ENCODE results near the gene PRDM2. TPM values are rescaled to one million over a fixed set of nuclear protein-coding genes. Genes with fewer than 3 reads are reported as not detected.

Gene PRDM2
- total RNA-seq, 2 experiments from 2014 or later: 136 to 140 TPM

DNA sequence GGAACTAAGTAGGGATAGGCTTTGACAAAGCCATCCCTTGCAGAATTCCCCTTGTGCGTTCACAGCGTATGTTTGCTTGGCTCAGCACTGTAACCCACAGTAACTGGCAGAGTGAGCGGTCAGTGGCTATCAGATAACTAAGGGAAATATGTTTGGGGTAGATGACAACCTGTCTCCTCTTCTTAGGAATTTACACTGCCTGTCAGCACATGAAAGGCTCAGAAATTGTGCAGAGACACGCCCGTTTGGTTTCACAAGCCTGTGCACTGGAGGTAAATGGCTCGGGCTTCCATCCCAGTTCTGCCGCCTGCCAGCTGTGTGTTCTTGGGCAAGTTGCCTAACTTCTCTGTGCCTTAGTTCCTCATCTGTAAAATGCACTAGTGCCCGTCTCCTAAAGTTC, 101.2 kb downstream of the PRDM2 start:
- Mint-ChIP-seq H3K36me3 (ENCODE audit: low read depth) (peaks cover 24% of the 10 kb centered on the region), H3K4me1 (ENCODE audit: low read depth) (peaks cover 37% of the 10 kb centered on the region), H3K9me3 (no peaks in the 10 kb centered on the region), H3K27me3 (no peaks in the 10 kb centered on the region), H3K27ac (no peak overlapping the region), H3K4me3 (no peak overlapping the region)
- Histone ChIP-seq H3K9me3 (ENCODE audit: control insufficient read depth in 1 of 2, insufficient read depth in 1 of 2, low read length in 2 of 2) (no peaks in the 10 kb centered on the region), H3K27ac (ENCODE audit: low read depth in 1 of 2, low read length in 2 of 2) (no peak overlapping the region), H3K36me3 (ENCODE audit: insufficient read depth, low read length) (peaks cover 8% of the 10 kb centered on the region), H3K4me1 (ENCODE audit: insufficient read depth, low read length) (peaks cover 4% of the 10 kb centered on the region), H3K27me3 (ENCODE audit: control insufficient read depth in 1 of 2, insufficient read depth in 2 of 2, low read length in 2 of 2) (no peaks in the 10 kb centered on the region), H3K4me3 (ENCODE audit: low read length) (no peak overlapping the region)
- ChIA-PET POLR2A (no interaction called here), CTCF (no interaction called here)
- no peak for TF ChIP-seq CTCF (IDR thresholded peaks at IDR 0.05)
- intact Hi-C loops (cut with DNase I, micrococcal nuclease): no loop called here
- no peak for DNase-seq
- ATAC-seq (ENCODE audit: poor library complexity): no peak

DNA sequence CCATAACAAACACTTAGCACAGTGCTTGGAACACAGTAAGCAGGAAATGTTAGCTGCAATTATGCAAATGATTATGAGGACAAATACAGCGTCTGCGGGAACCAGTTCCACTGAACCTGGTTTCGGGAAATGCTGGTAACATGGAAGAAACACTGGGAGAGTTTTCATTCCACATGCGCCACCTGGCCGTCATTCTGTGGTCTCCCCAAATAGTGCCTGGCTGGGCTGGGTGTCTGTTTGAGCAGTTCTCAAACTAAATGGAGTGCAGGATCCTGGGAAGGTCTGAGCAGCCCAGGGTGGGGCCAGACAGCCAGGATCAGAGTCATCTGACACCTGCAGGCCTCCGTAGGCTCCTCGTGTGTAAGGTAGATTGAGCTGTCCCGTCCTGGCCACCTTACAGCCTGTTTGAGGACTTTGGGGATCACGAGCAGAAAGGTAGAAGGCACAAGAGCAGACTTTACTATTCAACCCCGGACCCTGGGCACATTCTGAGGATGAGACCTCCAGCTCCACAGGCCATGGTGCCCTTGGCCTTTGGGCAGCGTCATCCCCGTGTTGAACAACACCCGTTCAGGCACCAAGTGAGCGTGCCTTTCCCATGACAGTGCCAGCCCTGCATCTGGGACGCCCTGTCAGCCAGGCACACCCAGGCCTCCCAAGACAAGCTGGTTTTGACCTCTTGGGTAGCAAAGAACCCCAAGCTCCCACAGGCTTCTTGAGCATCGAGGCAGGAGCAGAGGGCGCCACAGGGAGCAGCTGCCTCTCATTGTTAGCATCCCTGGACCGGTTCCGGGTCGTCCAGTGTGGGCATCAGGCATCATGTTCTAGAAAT, 101.9 kb downstream of the PRDM2 start:
- no peaks in the 10 kb centered on the region for H3K27me3 Mint-ChIP-seq
- Histone ChIP-seq H3K36me3 (ENCODE audit: insufficient read depth, low read length) (peaks cover 5% of the 10 kb centered on the region), H3K4me1 (ENCODE audit: insufficient read depth, low read length) (peaks cover 3% of the 10 kb centered on the region), H3K27ac (ENCODE audit: low read depth in 1 of 2, low read length in 2 of 2) (no peak overlapping the region), H3K27me3 (ENCODE audit: control insufficient read depth in 1 of 2, insufficient read depth in 2 of 2, low read length in 2 of 2) (no peaks in the 10 kb centered on the region), H3K9me3 (ENCODE audit: control insufficient read depth in 1 of 2, insufficient read depth in 1 of 2, low read length in 2 of 2) (no peaks in the 10 kb centered on the region), H3K4me3 (ENCODE audit: low read length) (no peak overlapping the region)
- no peak for TF ChIP-seq CTCF (IDR thresholded peaks at IDR 0.05)
- H3K27ac Mint-ChIP-seq: no peak overlapping the region
- peaks cover 23% of the 10 kb centered on the region for H3K36me3 Mint-ChIP-seq (ENCODE audit: low read depth)
- intact Hi-C loops (cut with DNase I, micrococcal nuclease): no loop called here
- ATAC-seq (ENCODE audit: poor library complexity): no peak
- CTCF ChIA-PET: no interaction called here
- POLR2A ChIA-PET: interaction anchor here (0.8 kb wide), 1 partner anchor 52 kb away, joined by 5 read pairs; no protein-coding TSS in a partner anchor
- peaks cover 40% of the 10 kb centered on the region for H3K4me1 Mint-ChIP-seq (ENCODE audit: low read depth)
- DNase-seq: no peak
- H3K4me3 Mint-ChIP-seq: no peak overlapping the region
- no peaks in the 10 kb centered on the region for H3K9me3 Mint-ChIP-seq

- H3K27me3 Mint-ChIP-seq: no peaks in the 10 kb centered on the region
These were observed 103.0 kb downstream of the PRDM2 start for GRCh38 chr1:13802782-13803545.

More at GRCh38 chr1:13802782-13803545, 103.0 kb downstream of the PRDM2 start:
- ChIA-PET POLR2A (interaction anchor here (0.8 kb wide), 1 partner anchor 54 kb away, joined by 5 read pairs; no protein-coding TSS in a partner anchor), CTCF (no interaction called here)
- ATAC-seq (ENCODE audit: poor library complexity): no peak
- Histone ChIP-seq H3K4me3 (ENCODE audit: low read length) (no peak overlapping the region), H3K36me3 (ENCODE audit: insufficient read depth, low read length) (peaks cover 4% of the 10 kb centered on the region), H3K27me3 (ENCODE audit: control insufficient read depth in 1 of 2, insufficient read depth in 2 of 2, low read length in 2 of 2) (no peaks in the 10 kb centered on the region), H3K4me1 (ENCODE audit: insufficient read depth, low read length) (peaks cover 3% of the 10 kb centered on the region), H3K9me3 (ENCODE audit: control insufficient read depth in 1 of 2, insufficient read depth in 1 of 2, low read length in 2 of 2) (no peaks in the 10 kb centered on the region), H3K27ac (ENCODE audit: low read depth in 1 of 2, low read length in 2 of 2) (no peak overlapping the region)
- TF ChIP-seq CTCF (IDR thresholded peaks at IDR 0.05): no peak
- H3K36me3 Mint-ChIP-seq (ENCODE audit: low read depth): peaks cover 14% of the 10 kb centered on the region
- no peak overlapping the region for H3K27ac Mint-ChIP-seq
- peaks cover 35% of the 10 kb centered on the region for H3K4me1 Mint-ChIP-seq (ENCODE audit: low read depth)
- H3K4me3 Mint-ChIP-seq: no peak overlapping the region
- intact Hi-C loops (cut with DNase I, micrococcal nuclease): no loop called here
- no peak for DNase-seq
- no peaks in the 10 kb centered on the region for H3K9me3 Mint-ChIP-seq
